Measurements from ENCODE around the gene PARL.

Gene PARL

DNA sequence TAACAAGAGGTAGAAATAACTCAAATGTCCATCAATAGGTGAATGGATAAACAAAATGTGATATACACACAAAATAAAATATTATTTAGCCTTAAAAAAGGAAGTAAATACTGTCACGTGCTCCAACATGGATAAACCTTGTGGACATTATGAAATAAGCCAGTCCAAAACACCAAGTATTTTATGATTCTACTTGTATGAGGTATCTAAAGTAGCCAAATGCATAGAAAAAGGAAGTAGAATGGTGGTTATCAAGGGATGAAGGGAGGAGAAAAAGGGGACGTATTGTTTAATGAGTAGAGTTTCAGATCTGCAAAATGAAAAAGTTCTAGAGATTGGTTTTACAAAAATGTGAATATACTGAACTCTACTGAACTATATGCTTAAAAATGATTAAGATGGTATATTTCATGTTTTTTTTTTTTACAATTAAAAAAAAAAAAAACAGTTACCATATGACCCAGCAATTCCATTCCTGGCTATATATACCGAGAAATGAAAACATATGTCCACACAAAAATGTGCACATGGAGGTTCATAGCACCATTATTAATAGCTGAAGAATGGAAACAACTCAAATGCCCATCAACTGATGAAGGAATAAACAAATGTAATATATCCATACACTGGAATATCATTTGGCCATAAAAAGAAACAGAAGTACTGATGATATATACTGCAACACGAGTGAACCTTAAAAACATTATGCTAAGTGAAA, 30.2 kb downstream of the PARL start:
- DNase-seq (ENCODE audit: low spot score) = no peak

GRCh38 chr3:183845608-183846288, 38.9 kb downstream of the PARL start:
- DNase-seq (ENCODE audit: low spot score) = no peak

DNA sequence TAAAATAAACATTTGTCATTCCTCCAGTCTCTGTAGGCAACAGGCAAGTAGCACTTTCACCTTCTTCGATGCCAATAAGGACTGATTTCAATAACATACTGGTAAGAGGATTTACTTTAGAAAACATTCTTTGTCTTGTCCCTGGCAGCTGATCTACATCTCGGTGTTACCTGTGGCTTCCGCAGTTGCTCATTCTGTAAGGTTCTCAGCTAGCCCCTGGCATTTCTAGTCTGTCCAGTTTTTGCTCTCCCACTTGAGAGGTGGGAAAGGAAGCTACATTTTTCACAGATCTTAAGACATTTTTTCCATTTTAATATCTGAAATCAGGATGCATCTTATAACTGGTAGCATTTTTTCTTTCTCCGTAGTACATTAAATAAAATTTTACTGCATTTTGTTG, 39.6 kb downstream of the PARL start:
- DNase-seq (ENCODE audit: low spot score) = no peak

GRCh38 chr3:183844606-183845005, 40.1 kb downstream of the PARL start:
- no peak for DNase-seq (ENCODE audit: low spot score)

GRCh38 chr3:183839751-183840150, 44.9 kb downstream of the PARL start:
- DNase-seq (ENCODE audit: low spot score) = no peak

DNA sequence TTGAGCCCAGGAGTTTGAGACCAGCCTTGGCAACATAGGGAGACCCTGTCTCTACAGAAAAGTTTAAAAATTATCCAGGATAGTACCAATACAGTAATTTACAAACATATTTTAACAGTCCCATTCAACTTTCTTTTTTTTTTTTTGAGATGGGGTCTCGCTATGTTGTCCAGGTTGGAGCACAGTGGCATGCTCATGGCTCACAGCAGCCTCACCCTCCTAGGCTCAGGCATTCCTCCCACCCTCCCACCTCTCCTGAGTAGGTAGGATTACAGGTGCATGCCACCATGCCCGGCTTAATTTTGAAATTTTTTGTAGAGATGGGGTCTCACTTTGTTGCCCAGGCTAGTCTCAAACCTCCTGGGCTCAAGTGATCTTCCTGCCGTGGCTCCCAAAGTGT, 46.8 kb downstream of the PARL start:
- DNase-seq (ENCODE audit: low spot score) = no peak

GRCh38 chr3:183837390-183837789, 47.3 kb downstream of the PARL start:
- no peak for DNase-seq (ENCODE audit: low spot score)

- DNase-seq (ENCODE audit: low spot score) = no peak
Measured at GRCh38 chr3:183833516-183833915, 51.2 kb downstream of the PARL start.

DNA sequence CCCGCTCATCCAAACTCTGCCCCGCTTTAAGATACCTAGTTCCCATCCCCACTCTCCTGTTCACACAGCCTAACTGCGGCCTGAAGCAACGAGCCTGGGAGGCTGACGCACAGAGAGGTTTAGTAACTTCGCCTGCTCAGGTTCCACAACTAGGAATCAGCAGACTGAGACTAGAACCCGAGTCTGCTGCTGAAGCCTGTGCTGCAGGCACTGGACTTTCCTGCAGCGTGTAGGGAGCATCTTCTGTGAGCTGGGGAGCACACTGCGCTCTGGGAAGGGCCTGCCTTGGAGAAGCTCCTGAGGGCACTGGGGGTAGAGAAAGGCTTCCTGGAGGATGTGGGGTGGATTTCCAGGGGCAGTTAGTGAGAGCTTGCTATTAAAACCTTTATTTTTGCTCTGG, 54.5 kb downstream of the PARL start:
- DNase-seq (ENCODE audit: low spot score) = no peak

DNA sequence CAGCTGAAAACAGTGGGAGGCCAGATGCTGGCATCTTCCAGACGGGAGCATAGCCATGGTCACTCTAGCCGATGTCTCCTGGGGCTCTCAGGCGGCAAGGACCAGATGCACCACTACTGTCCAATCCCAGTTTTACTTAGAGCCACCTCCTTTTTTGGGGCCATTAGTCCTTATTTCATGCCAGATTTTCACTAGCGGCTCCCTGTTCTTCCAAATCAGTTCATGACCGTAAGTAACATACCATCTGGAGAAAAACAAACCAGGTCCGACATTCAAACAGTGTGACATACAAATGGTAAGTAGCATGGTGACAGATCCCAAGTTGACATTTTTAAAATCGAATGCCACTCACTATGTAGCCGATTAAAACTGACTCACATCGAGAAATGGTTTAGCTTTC, 55.2 kb downstream of the PARL start:
- no peak for DNase-seq (ENCODE audit: low spot score)

- DNase-seq (ENCODE audit: low spot score) = no peak
Measured at GRCh38 chr3:183828538-183828870, 56.2 kb downstream of the PARL start.

DNA sequence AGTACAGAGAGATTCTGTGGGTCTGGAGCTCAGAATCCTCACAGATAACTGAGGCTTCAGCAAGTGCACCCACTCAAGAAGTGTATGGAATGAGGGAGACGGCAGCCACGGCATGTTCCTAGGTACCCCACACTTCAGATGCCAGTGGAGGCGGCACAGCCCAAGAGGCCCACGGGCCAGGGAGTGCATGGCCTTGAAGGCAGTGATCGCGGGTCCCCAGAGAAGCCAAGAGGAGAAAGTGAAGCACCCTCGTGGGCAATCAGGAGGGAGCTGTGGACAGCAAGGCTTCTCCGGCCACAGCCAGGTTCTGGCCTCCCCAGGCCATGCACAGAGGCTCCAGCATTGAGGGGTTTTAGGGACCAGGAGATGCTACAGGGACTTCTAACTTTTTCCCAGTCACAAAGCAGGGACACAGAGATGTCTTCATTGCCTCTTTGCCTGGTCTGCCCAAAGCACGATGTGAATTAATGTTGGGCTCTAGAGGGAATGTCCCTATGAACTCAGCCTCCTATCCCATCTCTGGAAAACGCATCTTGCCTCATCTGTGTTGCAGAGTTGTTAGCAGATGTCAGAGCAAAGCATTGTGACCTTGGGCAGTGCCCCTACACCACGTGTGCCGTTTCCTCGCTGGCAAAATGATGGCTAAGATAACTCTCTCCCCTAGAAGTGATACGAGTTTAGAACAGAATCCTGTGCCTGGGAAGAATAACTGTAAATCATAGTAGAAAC, 56.7 kb downstream of the PARL start:
- no peak for DNase-seq (ENCODE audit: low spot score)

DNA sequence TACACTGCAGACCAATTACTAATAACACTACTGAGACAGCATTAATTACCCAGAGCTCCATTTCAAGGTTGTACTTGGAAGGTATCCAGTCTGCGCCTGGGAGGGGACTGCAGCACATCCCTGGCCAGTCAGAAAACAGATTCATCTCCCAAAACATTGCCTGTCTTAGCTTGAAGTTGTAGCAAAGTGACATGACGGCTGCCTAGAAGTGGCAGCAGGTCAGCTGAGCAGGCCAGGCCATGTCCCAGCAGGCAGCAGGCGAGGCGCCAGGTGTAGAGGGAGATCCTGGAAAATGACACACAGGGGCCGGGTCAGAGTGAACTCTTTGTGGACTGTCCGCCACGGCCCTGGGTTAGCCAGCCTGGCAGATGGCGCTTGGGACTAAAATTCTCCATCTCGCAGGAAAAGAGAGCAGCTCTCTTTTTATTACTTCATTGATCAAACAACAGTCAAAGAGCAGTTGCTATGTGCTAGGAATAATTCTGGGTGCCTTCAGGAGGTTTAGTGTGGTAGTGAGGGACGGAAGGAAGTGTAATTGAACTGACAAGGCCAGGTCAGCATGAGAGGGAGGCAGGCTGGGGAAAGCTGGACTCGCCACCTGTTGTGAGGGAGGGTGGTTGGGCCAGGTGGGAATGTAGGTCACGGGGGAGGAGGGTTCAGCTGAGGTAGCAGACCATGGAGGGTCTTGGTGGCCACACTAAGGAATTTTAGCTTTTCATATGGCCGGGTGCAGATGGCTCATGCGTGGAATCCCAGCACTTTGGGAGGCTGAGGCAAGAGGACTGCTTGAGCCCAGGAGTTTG, 58.0 kb downstream of the PARL start:
- DNase-seq (ENCODE audit: low spot score) = no peak

DNA sequence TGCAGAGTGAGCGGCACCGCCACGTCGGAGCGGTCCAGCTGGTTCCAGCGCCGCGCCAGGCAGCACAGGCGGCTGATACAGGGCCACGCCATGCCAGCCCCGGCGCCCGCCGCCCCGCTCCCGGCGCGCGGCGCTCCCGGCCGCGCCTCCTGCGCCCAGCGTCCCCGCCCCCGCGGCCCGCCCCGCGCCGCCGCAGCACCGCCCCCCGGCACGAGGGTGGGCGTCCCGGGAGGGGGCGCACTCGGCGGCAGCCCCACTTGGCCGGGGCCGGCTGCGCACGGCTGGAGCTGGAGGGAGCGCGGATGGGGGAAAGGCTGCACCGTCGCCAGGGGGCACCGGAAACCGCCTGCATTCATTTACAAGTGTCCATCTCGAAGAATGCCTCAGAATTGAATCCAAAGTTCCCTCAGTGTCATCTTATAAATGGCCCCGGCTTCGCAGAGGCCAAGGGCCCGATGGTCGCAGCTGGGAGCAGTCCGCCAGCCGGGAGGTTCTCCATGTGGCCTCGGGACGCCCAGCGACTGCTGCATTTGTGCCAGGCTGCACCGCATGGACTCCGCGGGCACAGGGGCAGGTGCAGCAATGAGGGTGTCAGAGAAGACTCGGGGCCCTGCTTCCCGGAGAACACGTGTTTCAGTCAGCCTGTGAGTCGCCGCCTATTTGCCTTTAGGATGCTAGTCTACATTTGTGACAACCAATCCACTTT, 59.1 kb downstream of the PARL start, which contains the start of gene MAP6D1:
Gene MAP6D1 (minus strand): TSS at position 122 of the 706 bp plus-strand sequence. CDS start 30 bp downstream, at position 92.
- peak; percentile 71 for DNase-seq (ENCODE audit: low spot score)

GRCh38 chr3:183824761-183825455, 59.8 kb downstream of the PARL start:
- no peak for DNase-seq (ENCODE audit: low spot score)

DNA sequence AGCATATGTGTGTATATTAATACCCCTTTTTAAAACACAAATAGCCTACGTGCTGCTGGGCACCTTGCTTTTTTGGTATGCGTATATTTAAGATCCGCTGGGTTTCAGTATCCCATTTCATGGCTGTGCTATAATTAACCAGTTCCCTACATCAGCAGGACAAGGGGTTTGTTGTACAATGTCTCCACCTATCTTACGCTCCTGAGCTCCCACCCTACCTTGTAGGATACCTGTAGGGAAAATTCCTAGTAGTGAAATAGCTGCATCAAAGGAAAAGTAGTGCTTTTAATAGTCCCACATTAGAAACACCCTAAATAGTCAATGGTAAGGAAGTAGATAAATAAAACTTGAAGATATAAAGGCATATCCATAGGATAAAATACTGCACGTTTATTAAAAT, 60.7 kb downstream of the PARL start:
- no peak for DNase-seq (ENCODE audit: low spot score)

DNA sequence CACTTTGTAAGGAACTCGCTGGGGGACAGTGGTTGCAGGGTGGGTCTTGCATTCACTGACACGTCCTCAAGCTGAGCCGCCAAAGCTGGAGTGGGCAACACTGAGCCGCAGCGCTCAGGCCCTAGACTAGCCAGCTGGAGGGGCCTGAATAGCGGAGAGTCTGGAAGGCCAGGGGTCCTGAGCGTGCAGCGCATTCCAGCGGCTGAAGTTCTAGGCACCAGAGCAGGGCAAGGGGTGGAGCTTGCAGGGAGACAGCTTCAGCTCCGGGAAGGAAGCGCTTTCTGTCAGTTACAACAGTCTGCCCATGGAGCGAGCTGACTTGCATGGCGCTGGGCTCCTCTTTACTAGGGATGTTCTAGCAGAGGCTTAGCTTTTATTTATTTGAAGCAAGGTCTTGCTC, 62.0 kb downstream of the PARL start:
- no peak for DNase-seq (ENCODE audit: low spot score)

GRCh38 chr3:183819831-183820230, 64.8 kb downstream of the PARL start:
- DNase-seq (ENCODE audit: low spot score) = no peak

DNA sequence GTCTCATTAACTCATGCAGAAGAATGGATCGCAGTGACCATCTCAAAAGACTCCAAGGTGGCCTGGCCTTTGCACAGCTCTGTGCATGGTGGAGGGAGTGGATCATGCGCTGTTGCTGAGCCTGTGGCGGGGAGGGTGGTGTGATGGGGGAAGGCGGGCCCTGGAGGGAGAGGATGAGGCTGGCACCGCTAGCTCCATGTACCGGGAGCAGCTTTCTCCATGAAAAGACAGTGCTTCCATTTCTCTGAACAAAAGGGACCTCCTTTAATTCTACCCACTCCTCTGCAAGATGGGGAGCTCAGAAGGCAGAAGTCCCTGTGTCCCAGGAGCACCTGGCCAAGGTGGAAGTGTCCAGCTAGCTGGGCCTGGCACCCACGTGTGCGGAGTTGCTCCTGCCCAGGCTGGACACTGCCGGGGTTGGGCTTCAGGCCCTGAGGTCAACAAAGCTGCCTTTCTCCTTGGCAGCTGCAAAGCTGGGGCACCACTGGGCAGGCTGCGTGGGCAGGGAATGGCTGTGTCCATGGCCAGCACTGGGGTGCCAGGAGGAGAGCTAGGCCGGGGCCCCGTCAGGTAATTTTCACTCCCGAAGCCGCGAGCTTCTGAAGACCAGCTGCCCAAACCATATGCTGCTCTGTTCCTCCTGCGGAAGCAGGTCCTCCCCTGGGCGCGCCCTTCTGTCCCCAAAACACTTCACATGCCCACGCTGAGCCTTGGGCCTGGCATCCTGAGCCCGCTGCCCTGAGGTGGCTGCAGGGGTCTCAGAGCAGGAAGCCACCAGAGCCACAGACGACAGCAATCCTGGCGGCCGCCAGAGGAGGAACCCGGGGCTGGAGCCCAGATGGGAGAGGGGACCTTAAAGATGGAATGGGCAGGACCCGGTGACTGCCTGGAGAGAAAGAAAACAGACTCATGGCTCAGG, 65.7 kb downstream of the PARL start:
- no peak for DNase-seq (ENCODE audit: low spot score)

DNA sequence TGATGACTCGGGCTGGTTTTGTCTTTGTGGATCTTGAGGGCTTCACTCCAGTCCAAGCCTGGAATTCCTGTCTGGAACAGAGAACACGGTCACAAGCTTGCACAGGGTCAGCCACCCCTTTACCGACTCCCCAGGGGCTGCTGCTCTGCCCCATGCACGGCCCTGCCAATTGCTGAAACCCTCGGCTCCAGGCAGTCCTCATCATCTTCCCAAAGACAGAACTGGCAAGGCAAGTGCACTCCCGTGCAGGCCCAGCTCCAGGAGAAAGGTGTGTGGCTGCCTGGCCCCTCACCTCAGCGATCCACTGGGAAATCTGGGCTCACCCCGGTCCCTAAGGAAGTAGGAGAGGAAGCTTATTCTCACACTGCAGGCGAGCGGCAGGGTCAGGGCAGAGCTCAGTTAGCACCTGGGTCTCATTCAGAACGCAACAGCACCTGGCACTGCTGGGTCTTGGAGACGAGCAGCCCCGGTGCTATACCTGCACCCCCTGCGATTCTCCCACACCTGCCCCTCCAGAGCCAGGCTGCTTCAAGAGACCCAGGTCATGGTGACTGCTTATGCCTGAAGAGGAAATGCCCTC, 66.5 kb downstream of the PARL start:
- DNase-seq (ENCODE audit: low spot score) = no peak
